NCI-H187 (cell line): ENCODE results near the gene SSH3.

ENCODE experiments used
- DNase-seq, 2 experiments: peaks; one replicate each; lab custom pipeline; 2025; lab: John Stamatoyannopoulos, UW

Gene SSH3

DNA sequence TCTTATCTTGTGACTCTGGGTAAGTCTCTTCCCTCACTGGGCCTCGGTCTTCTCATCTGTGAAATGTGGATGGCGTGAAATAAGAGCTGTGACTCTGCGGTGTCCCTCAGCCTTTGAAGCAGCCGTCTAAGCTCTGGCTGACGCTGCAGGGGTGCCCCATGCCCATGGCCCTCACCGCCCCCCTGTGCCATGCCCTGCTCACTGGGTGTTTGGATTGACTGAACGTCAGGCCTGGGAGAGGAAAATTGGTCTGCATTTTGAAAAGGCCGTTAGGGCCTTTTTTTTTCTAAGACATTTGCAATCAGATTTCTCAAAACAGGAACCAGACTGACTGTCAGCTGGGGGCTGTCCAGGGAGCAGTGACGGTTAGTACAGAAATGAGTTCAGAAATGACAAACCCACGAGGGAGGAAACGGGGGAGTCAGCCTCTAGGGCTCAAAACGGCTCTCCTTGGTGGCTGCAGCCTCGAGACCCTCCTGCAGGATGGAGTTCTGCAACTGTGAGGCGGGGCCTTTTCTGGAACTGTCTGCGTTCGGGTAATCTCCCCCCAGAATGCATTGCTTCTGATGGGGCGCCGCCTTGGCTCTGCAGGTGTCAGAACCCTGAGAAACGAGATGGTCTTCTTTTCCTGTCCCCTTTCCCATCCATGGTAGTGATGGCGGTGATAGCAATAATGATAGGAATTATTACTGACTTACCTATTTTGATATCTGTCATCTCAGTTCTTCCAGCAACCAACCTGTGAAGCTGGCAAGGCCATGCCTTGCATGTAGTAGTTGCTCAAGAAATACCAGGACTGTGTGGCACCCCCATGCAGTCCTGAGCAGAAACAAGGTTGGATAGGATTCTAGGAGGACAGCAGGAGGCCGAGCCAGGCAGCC, 35.0 kb upstream of the SSH3 start:
- DNase-seq, result no peak

- no peak for DNase-seq
These were observed 34.4 kb upstream of the SSH3 start for GRCh38 chr11:67268962-67269268.

DNA sequence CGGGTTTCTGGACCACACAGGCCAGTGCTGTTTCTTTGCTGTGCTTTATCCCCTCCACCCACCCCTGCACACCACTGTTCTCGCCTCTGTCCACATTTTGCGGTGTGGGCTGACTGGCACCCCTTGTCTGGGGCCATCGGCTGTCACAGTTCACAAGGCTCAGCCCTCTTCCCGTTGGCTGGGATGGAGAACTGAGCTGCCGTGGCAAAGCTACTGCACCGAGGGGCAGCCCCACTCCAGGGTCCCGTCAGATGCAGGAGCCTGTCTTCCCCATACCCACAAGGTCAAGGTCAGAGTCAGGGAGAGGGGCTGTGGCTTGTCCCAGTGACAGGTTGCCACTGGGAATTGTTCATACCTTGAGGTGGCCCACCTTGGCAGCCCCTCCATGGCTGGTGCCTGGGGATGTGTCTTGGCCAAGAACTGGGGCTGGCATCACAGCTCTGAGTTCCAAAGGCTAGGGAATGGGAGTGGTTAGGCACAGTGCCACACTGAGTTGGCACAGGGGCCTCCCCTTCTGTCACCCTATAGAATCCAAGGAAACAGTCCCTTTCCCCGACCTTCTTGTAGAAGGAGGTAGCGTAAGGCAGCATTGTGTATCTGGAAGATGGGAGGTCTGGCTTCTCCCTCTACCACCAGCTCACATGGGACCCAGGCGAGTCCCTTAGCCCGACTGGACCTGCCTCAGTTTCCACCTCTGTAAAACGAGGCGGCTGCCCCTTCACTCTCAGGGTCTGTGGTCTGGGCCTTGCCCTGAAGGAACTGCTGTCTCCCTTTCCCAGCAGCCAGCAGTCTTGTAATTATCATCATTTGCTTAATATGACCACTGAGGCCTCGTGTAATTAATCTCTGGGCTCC, 33.7 kb upstream of the SSH3 start:
- no peak for DNase-seq

GRCh38 chr11:67270256-67271204, 32.8 kb upstream of the SSH3 start:
- no peak for DNase-seq

- no peak for DNase-seq
These were observed 32.2 kb upstream of the SSH3 start for GRCh38 chr11:67271205-67271540.

DNA sequence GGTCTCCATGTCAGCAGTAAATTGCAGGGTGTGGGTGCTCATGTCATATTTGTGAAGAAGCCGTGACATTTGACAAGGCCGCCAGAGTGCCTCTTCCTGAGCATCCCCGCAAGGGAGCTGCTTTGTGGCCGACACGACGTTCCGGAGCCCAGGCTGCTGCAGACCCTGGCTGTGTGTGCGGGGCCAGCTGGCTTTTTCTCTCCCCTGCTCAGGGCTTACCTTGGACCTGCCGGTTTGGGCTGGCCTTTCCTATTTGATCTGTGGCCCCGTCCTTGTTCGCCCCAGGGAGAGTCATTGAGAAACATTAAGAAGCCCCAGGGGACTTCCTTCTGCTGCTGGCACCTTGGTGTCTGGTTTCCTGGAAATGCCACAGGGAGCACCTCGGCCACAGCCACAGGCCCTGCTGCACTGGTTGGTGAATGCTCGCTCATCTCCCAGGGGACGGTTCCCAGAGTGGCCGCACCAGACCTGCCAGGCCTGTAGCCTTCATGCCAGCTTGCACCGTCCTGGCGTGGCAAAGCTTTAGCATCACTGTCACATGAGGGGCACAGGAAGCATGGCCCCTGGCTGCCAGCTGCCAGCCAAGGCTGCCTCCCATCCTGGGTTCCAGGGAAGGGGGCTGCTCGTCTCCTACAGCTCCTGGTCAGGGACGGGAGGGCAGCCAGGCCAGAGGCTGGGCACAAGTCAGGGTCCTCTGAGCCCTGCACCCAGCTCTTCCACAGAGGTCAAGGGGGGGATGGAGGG, 31.6 kb upstream of the SSH3 start:
- DNase-seq, result no peak

DNA sequence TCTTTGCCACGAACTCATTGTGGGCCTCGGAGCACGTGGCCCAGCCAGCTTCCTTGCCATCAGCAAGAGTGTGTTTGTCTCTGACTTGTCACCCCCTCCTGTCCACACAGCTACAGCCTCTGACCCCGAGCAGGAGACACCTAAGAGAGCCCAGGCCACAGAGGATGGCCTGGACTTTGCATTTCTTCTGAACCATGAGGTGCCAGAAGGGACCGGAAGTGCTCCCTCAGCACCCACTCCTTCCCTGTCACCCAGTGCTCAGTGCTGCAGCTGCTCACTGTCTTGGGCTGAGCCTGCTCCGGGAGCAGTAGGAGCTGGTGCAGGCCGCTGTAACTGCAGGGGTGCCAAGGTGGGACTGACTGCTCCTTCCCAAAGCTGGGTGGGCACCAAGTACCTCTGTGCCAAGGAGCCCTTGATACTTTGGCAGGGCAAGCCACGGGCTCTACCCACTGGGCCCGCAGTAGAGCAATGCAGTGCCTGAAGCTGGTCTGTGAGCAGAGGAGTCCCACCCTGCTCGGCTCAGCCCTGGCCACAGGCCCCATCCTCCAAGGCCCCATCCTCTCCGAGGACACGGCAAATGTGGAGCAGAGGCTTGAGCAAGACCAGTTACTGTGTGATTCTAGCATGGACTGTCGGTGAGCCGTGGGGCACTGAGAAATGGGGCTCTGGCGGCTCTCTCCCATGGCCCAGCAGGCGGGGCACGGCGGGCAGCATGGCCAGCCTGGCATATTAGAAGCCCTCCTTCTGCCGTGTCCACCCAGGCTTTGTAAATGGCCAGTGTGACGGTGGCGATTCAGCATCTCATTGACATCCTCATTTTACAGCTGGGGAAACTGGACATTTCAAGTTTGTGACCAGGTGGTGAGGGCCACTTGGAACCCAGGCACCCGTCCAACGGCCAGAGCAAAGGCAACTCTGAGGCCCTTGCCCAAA, 30.7 kb upstream of the SSH3 start:
- no peak for DNase-seq

GRCh38 chr11:67273260-67273990, 29.9 kb upstream of the SSH3 start:
- no peak for DNase-seq

DNA sequence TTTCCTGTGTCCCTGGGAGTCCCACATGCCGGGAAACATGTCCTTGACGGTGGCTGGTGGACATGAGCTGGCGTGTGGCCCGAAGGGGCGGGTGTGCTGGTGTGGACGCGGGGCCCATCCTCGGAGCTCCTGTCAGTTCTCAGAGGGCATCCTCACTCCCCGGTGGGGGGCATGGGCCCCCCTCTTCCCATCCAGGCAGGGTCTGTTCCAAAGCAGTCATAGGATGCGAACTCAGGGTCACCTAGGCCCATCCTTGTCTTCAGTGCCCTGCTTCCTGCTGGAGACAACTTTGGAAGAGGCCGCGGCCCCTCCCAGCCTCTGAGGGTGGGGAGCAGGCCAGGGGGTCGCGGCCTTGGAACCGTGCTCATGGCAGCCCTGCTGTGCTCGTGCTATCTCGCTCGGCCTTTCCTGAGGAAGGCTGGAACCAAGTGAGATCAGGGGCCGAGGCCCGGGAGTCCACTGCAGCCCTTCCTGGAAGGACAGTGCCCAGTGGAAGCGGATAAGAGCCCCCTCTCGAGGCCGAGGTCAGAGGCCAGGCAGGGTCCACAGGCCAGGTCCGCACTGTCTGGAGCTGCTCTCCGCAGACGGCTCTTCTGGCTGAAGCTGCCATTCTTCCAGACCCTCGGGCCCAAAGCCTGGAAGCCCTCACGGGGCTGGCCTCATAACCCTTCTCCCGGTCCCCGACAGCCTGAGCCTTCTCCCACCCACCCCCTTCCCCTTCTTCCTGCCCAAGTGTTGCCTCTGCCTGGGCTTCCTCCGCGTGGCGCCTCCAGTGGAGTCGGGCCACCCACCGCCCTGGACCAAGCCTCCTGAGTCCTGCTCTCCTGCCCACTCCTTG, 28.3 kb upstream of the SSH3 start:
- DNase-seq, result no peak

DNA sequence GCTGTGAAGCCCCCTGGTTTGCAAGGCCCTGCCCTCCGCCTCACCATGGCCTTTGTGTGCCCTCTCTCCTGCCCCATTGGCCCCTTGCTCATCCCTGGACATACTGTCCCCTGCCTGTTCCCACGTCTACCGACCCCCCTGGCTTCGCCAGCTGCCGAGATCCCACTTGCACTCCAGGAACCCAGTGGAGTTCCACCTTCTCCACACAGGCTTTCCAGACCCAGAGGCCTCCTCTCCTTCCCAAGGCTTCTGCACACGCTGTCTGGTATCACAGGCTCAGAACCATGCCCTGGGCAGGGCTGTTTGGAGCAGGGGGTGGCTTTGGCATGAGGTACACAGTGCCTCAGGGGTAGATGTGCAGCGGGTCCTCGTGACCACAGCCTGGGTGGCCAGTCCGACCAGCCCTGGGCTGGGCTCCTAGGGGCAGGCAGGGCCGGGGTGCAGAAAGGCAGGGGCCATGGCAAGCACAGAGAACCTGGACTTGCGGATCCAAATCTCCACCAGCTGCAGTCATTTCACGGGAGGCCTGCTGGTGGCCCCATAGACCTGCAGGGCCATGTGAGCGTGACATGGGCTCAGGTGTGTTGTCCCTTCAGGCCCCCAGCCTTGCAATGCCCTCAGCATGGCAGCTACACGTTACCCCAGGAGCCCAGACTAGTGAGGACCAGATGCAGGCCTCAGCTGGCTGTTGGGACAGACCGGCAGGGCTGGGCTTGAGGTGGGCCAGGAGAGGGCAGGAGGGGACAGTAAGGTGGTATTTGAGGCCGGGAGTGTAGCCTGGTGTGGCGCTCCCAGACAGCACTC, 27.5 kb upstream of the SSH3 start:
- no peak for DNase-seq

DNA sequence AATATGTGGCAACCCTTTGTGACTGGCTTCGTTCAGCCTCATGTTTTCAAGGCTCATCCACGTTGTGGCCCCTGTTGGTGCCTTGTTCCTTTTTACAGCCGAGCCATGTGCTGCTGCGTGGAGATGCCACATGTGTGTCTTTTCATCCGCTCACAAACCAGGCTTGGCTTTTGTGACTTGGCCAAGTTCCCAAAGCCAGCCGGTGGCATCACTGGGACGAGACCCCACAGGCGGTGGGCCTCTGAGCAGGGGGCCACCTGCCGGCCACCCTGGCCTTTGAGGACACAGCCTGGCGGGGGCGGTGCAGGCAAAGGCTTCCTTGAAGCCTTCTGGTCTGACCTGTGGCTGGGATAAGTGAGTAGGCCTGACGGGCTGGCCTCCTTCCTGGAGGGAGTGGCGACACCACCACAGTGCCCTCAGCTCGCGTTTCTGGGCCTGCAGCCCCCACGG, 26.5 kb upstream of the SSH3 start:
- no peak for DNase-seq

- peak; percentile 7 to 71 for DNase-seq
These were observed 25.9 kb upstream of the SSH3 start for GRCh38 chr11:67277231-67277961.

- no peak for DNase-seq
These were observed 25.0 kb upstream of the SSH3 start for GRCh38 chr11:67278135-67278938.

DNA sequence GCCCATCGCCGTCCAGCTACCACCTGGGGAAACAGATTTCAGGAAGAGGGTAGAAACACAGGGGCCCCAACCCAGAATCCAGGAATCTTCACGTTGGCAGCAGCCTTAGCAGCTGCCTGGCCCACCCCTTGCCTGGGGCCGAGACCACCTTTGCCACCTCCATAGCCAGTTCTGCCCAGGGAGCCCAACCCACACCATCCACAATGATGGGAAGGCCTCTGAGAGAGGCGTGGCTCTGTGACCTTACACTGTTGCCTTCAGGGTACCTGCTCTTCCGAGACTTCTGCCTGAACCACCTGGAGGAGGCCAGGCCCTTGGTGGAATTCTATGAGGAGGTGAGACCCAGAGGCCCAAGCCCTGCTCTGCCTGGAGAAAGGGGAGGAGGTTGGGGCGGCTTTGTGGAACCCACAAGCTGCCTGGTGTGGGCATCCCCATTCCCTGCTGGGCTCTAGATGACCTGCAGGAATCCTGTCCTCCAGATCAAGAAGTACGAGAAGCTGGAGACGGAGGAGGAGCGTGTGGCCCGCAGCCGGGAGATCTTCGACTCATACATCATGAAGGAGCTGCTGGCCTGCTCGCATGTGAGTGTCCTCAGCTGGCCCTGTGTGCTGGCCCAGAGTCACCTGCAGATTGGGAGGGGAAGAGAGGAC, 24.3 kb upstream of the SSH3 start:
- DNase-seq, result no peak

DNA sequence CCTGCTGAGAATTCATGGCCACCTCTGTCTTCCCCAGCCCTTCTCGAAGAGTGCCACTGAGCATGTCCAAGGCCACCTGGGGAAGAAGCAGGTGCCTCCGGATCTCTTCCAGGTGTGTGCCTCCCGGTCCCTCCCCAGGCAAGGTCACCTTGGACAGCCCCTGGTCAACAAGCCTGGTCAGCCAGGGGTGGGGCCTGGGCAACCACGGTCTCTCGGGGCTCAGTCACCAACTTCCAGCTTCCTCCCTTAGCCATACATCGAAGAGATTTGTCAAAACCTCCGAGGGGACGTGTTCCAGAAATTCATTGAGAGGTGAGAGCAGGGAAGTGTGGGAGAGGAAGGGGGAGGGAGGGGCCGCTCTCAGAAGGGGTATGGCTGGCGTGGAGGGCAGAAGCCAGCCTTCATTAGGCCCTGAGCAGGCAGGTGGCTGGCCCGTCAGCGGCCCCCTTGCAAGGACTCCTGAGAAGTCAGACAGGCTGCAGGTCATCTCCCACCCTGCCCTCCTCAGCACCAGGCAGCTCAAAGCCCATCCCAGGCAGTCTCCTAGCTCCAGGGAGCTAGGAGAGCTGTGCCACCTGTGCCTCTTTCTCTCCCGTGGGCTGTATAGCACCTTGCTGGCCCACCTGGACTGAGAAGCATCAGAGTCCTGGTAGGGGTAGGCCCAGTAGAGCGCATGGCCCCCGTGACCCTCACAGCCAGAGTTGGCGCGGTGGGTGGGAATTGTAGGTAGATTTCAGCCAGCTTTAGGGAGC, 23.6 kb upstream of the SSH3 start:
- no peak for DNase-seq
